Endothelial cell of umbilical vein (primary cell): ENCODE data around the gene IPO13.

Experiments
- EZH2 ChIP-seq: IDR thresholded peaks from 2 replicates; pipeline ENCODE4 v1.6.1; 2012; ENCODE audit warnings: borderline replicate concordance, low read depth, mild to moderate bottlenecking, moderate library complexity, low read length, inconsistent platforms; ENCODE audit not compliant: severe bottlenecking
- GATA2 ChIP-seq: IDR thresholded peaks from 2 replicates; pipeline ENCODE4 v1.7.0; 2011; ENCODE audit warnings: low read depth, mild to moderate bottlenecking, moderate library complexity, mixed read lengths, low read length; ENCODE audit not compliant: insufficient read length, insufficient read depth
- JUN ChIP-seq: IDR thresholded peaks from 2 replicates; pipeline ENCODE4 v1.6.1; 2011; ENCODE audit warnings: borderline replicate concordance, low read depth; ENCODE audit not compliant: insufficient read length, insufficient read depth
- POLR2A ChIP-seq: IDR thresholded peaks from 2 replicates; pipeline ENCODE4 v1.6.1; 2012; ENCODE audit warnings: low read depth, mild to moderate bottlenecking, control low read depth, low read length
- POLR2AphosphoS5 ChIP-seq: IDR thresholded peaks from 2 replicates; pipeline ENCODE4 v1.6.1; 2012; ENCODE audit warnings: low read depth, mild to moderate bottlenecking, control low read depth, low read length, moderate library complexity; ENCODE audit not compliant: insufficient read depth
- TF ChIP-seq, protein P1 (sequence below), 2 donors: IDR thresholded peaks; 1 replicate in 1 of 2; 2 replicates in 1 of 2; pipeline ENCODE4 v1.5.1; 2011; ENCODE audit warnings: low read length in 2 of 2, mild to moderate bottlenecking in 2 of 2, moderate library complexity in 2 of 2, control low read depth in 1 of 2, inconsistent platforms in 1 of 2, low read depth in 1 of 2; ENCODE audit not compliant: insufficient read depth in 1 of 2; ENCODE audit errors: extremely low read depth in 1 of 2

DNA sequence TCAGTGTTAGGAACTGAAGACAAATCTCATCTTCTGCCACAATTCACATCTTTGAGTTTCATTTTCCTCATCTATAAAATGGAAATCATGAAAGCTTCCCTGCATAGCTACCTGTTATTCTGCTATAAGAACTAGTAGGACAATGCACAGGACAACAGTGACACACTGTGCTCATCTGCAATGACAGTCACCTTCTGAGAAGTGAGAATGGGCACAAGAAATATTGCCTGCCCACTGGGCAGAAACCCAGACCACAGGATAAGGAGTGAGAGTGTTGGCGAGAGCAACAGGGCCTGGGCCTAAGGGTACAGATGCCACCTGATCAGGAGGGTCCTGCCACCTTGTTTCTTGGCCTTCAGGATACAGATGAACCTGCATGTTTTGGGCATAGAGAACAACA is 36.4 kb upstream of the IPO13 start:
- TF ChIP-seq, protein P1, sequence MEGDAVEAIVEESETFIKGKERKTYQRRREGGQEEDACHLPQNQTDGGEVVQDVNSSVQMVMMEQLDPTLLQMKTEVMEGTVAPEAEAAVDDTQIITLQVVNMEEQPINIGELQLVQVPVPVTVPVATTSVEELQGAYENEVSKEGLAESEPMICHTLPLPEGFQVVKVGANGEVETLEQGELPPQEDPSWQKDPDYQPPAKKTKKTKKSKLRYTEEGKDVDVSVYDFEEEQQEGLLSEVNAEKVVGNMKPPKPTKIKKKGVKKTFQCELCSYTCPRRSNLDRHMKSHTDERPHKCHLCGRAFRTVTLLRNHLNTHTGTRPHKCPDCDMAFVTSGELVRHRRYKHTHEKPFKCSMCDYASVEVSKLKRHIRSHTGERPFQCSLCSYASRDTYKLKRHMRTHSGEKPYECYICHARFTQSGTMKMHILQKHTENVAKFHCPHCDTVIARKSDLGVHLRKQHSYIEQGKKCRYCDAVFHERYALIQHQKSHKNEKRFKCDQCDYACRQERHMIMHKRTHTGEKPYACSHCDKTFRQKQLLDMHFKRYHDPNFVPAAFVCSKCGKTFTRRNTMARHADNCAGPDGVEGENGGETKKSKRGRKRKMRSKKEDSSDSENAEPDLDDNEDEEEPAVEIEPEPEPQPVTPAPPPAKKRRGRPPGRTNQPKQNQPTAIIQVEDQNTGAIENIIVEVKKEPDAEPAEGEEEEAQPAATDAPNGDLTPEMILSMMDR (IDR thresholded peaks at IDR 0.05; ENCODE audit: extremely low read depth in 1 of 2, insufficient read depth in 1 of 2, low read depth in 1 of 2, low read length in 2 of 2) = no peak
- TF ChIP-seq POLR2A (no peak), POLR2AphosphoS5 (no peak), EZH2 (no peak), JUN (no peak), GATA2 (no peak)
